SK-N-SH (cell line): ENCODE data around the gene ATG4C. TPM values are rescaled to one million over a fixed set of nuclear protein-coding genes. Genes with fewer than 3 reads are reported as not detected.
A peak's percentile ranks its signal among the peaks of the same experiment; 100 is the strongest.
"Not testable (repeated sequence)": the region's sequence is repeated elsewhere in the genome, so short reads cannot be mapped to it uniquely, and the experiment has no call there.

Experiments used
- CTCF ChIA-PET: fragments of 300-600, 350-600 bp; formaldehyde crosslinking; extraction: SDS; loops from one replicate; lab custom pipeline; 2021; lab: Yijun Ruan, JAX
- POLR2A ChIA-PET: fragments of 350-600 bp; sonication (Branson Sonifier 250); formaldehyde crosslinking; extraction: SDS; loops from one replicate; lab custom pipeline; 2020; ENCODE audit warnings: antibody characterized with exemption, inconsistent platforms; lab: Yijun Ruan, JAX
- DNase-seq: peaks from one replicate; pipeline ENCODE4 v3.0.0; 2012
- H2AFZ ChIP-seq: fragments of 200-600 bp; sonication (generic); 2 replicates; pipeline ENCODE4 v1.8.1; 2016; ENCODE audit warnings: antibody characterized with exemption, mild to moderate bottlenecking, low read depth
- H3F3A ChIP-seq: fragments of 200-600 bp; sonication (generic); replicated peaks from 2 replicates; pipeline ENCODE3; 2016; ENCODE audit warnings: antibody characterized with exemption, mild to moderate bottlenecking; ENCODE audit not compliant: insufficient read depth
- H3K27ac ChIP-seq, 2 experiments: fragments of 200-500 bp in 1 of 2; fragments of 200-600 bp in 1 of 2; sonication (Bioruptor generic) in 1 of 2; sonication (generic), shearing (Covaris generic) in 1 of 2; 2 replicates each; pipeline versions ENCODE4 v1.5.1 to v1.6.1; 2014 to 2016; ENCODE audit warnings: low read depth in 2 of 2, inconsistent platforms in 1 of 2, low read length in 1 of 2, mild to moderate bottlenecking in 1 of 2, mixed read lengths in 1 of 2
- H3K27me3 ChIP-seq: fragments of 200-600 bp; sonication (generic), shearing (Covaris generic); 2 replicates; pipeline ENCODE4 v1.6.1; 2016; ENCODE audit warnings: mixed run types; ENCODE audit not compliant: insufficient read depth
- H3K36me3 ChIP-seq, 2 experiments: fragments of 200-500 bp in 1 of 2; fragments of 200-600 bp in 1 of 2; sonication (Bioruptor generic) in 1 of 2; sonication (generic) in 1 of 2; replicated peaks in 1 of 2; 2 replicates each; pipeline versions ENCODE3 to v1.5.1; 2014 to 2016; ENCODE audit warnings: low read length in 1 of 2, mild to moderate bottlenecking in 1 of 2; ENCODE audit not compliant: insufficient read depth in 2 of 2, control insufficient read depth in 1 of 2
- H3K4me1 ChIP-seq, 2 experiments: fragments of 200-500 bp in 1 of 2; fragments of 200-600 bp in 1 of 2; sonication (Bioruptor generic) in 1 of 2; sonication (generic), shearing (Covaris generic) in 1 of 2; 2 replicates each; pipeline versions ENCODE4 v1.5.1 to v1.6.1; 2014 to 2016; ENCODE audit warnings: low read depth in 1 of 2, low read length in 1 of 2, mixed run types in 1 of 2; ENCODE audit not compliant: insufficient read depth in 2 of 2, control insufficient read depth in 1 of 2
- H3K4me2 ChIP-seq: fragments of 200-600 bp; sonication (generic), shearing (Covaris generic); 2 replicates; pipeline ENCODE4 v1.6.1; 2017; ENCODE audit warnings: mixed run types
- H3K4me3 ChIP-seq, 2 experiments: fragments of 200-500 bp in 1 of 2; fragments of 200-600 bp in 1 of 2; sonication (Bioruptor generic) in 1 of 2; sonication (generic), shearing (Covaris generic) in 1 of 2; 2 replicates each; pipeline versions ENCODE4 v1.5.1 to v1.8.1; 2014 to 2016; ENCODE audit warnings: low read depth in 2 of 2, inconsistent platforms in 1 of 2, low read length in 1 of 2, mild to moderate bottlenecking in 1 of 2, mixed read lengths in 1 of 2, moderate library complexity in 1 of 2
- H3K79me2 ChIP-seq: fragments of 200-600 bp; sonication (generic); 2 replicates; pipeline ENCODE4 v1.8.1; 2017; ENCODE audit warnings: mild to moderate bottlenecking; ENCODE audit not compliant: insufficient read depth
- H3K9ac ChIP-seq: fragments of 200-600 bp; sonication (generic); 2 replicates; pipeline ENCODE4 v1.6.1; 2017; ENCODE audit warnings: mixed run types
- H3K9me2 ChIP-seq: fragments of 200-600 bp; sonication (generic); 2 replicates; pipeline ENCODE4 v1.6.1; 2017; ENCODE audit warnings: mixed run types
- H3K9me3 ChIP-seq: fragments of 200-600 bp; sonication (generic); 2 replicates; pipeline ENCODE4 v1.6.1; 2017; ENCODE audit warnings: mixed run types, mild to moderate bottlenecking, moderate library complexity
- H4K20me1 ChIP-seq: fragments of 200-600 bp; sonication (generic); 2 replicates; pipeline ENCODE4 v1.6.1; 2017; ENCODE audit warnings: mild to moderate bottlenecking, mixed run types; ENCODE audit not compliant: insufficient read depth
- CHD2 ChIP-seq: fragments of 150-350 bp; IDR thresholded peaks from 2 replicates; pipeline ENCODE4 v1.6.1; 2018; ENCODE audit warnings: low read length; ENCODE audit not compliant: partially characterized antibody
- EP300 ChIP-seq, 2 experiments: IDR thresholded peaks; 2 replicates each; pipeline versions ENCODE4 v1.4.0 to v1.6.1; 2012; ENCODE audit warnings: borderline replicate concordance in 1 of 2, low read depth in 1 of 2, low read length in 1 of 2
- FOXM1 ChIP-seq: IDR thresholded peaks from 2 replicates; pipeline ENCODE4 v1.4.0; 2012; ENCODE audit warnings: low read depth, mild to moderate bottlenecking
- GABPA ChIP-seq: IDR thresholded peaks from 2 replicates; pipeline ENCODE4 v1.4.0; 2012; ENCODE audit warnings: low read depth, mild to moderate bottlenecking
- MAX ChIP-seq: IDR thresholded peaks from 2 replicates; pipeline ENCODE4 v1.4.0; 2012; ENCODE audit warnings: low read depth
- MXI1 ChIP-seq: IDR thresholded peaks from 2 replicates; pipeline ENCODE4 v1.6.1; 2012; ENCODE audit warnings: mild to moderate bottlenecking, low read depth, low read length, improper control_type of control experiment
- NFIC ChIP-seq: IDR thresholded peaks from 2 replicates; pipeline ENCODE4 v1.4.0; 2012; ENCODE audit warnings: borderline replicate concordance
- RCOR1 ChIP-seq: fragments of 150-350 bp; IDR thresholded peaks from 2 replicates; pipeline ENCODE4 v1.6.1; 2017; ENCODE audit warnings: antibody characterized with exemption, low read length
- SMC3 ChIP-seq: IDR thresholded peaks from 2 replicates; pipeline ENCODE4 v1.6.1; 2012; ENCODE audit warnings: low read depth, low read length, improper control_type of control experiment
- TEAD4 ChIP-seq: IDR thresholded peaks from 2 replicates; pipeline ENCODE4 v1.4.0; 2012; ENCODE audit warnings: mild to moderate bottlenecking, borderline replicate concordance; ENCODE audit not compliant: insufficient read depth
- WGBS: methylation state at CpG from one replicate; pipeline ENCODE4 v1.1.6; 2017; ENCODE audit warnings: low lambda C conversion rate; 5-methylcytosine and 5-hydroxymethylcytosine counted together
- polyA plus RNA-seq, 3 experiments: library from polyadenylated mRNA; depleted of rRNA; stranded (reverse); fragments of >200 nt; gene quantifications; 2 replicates each; pipeline ENCODE4 v1.2.3, GENCODE V29; 2012

Gene ATG4C
- polyA plus RNA-seq, 1 of the 3 experiments (the other 2 are of a cell fraction): 3.0 TPM

GRCh38 chr1:62781841-62782543 lies 1.9 kb upstream of the ATG4C start:
- Histone ChIP-seq H3K4me1 (no peaks in the 10 kb centered on the region; a peak in 1 of 4 replicates), H3K27me3 (no peaks in the 10 kb centered on the region), H3F3A (peaks cover 3% of the 10 kb centered on the region), H3K9me3 (no peaks in the 10 kb centered on the region), H3K27ac (no peak overlapping the region; a peak in 1 of 4 replicates), H3K9ac (no peak overlapping the region), H4K20me1 (no peaks in the 10 kb centered on the region), H2AFZ (0 out of 2 replicates have a peak overlapping the region, but pooled peaks have one; percentile 26), H3K79me2 (peaks cover 23% of the 10 kb centered on the region), H3K9me2 (no peaks in the 10 kb centered on the region), H3K4me2 (no peak overlapping the region), H3K36me3 (no peaks in the 10 kb centered on the region), H3K4me3 (no peak overlapping the region)
- no peak for DNase-seq
- TF ChIP-seq FOXM1: no peak
- TF ChIP-seq MAX: no peak
- no peak for TF ChIP-seq SMC3
- no peak for TF ChIP-seq GABPA
- POLR2A ChIA-PET: no interaction called here
- CTCF ChIA-PET: interaction anchor here (0.8 kb wide), 1 partner anchor 60 kb away, joined by 3 read pairs; no protein-coding TSS in a partner anchor
- 93% methylated on average over 3 of the region's 3 CpGs for WGBS

DNA sequence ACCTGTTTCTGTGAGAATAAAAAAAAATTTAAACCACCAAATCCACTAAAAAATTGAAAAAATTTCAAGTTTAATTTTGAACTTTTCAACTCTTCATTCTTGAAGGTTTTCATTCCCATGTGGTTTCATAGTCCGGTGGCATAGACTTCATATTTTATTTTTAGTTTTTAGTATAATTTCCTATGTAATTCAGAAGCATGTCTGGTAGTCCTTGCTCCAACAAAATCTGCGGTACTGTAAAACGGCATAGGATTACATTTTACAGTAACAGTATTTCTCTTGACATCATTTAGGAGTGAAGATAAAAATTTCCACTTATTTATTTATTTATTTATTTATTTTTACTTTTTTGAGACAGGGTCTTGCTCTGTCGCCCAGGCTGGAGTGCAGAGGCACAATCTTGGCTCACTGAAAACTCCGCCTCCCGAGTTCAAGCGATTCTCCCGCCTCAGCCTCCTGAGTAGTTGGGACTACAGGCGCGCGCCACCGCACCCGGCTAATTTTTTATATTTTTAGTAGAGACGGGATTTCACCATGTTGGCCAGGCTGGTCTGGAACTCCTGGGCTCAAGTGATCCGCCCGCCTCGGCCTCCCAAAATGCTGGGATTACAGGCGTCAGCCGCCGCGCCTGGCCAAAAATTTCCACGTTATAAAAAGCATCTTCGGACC lies 1.3 kb upstream of the ATG4C start:
- H3K9me2 ChIP-seq, CTCF ChIA-PET, H3F3A ChIP-seq, H4K20me1 ChIP-seq, DNase-seq, H3K27me3 ChIP-seq, POLR2A ChIA-PET, H3K9me3 ChIP-seq, H3K36me3 ChIP-seq, H3K9ac ChIP-seq, H3K27ac ChIP-seq, H3K4me1 ChIP-seq: not testable (repeated sequence)
- Histone ChIP-seq H3K4me3 (peak overlapping the region in 1 of 2 experiments; percentile 76; a peak in 2 of 4 replicates), H3K79me2 (peaks cover 25% of the 10 kb centered on the region), H3K4me2 (peak overlapping the region; percentile 80; the same call in 1 of the 2 replicates), H2AFZ (peak overlapping the region; percentile 99; the same call in 1 of the 2 replicates)
- 92% methylated on average over 23 of the region's 23 CpGs for WGBS

DNA sequence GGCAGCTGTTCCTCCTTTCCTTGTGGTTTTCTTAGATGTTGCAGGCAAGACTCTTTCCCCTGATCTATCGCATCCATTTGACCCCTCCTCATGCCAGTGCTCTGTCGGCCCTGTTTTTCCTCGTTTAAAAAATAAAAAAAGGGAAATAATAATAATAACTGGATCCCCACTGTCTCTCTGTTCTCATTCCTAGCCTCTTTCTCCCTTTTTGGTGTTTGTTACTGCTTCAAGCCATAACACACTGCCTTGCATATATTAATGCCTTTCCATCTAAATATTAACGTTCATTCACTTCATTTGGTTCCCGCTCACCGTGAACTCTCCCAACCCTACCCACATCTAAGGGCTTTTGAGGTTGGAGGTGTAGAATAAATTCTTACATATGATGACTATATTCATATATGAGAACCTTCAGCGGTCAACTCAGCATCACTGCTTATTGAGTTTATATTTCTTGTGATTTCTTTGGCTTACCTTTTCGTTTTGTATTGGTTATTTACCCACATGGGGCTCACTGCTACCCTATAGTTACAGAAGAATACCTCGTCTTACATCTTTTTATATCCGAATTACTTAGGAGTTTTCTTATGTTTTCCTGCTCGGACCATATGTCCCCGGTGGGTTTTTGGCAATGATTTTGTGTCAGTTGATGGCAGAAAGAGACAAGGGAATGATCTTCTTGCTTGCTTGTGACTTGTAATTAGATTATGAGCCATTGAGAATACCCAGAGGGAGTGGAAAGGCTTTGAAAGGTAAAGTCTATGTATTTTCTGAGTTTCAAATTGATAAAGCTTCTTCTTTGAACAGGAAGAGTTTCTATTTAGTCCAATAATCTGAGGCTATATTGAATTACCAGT lies 805 bp downstream of the ATG4C start:
- H3K36me3 ChIP-seq: no peaks in the 10 kb centered on the region
- H3K79me2 ChIP-seq: peaks cover 34% of the 10 kb centered on the region
- H3K4me2 ChIP-seq: peak overlapping the region; percentile 80
- ChIA-PET POLR2A (no interaction called here), CTCF (interaction anchor here (0.7 kb wide), 1 partner anchor 9 kb away, joined by 3 read pairs; no protein-coding TSS in a partner anchor)
- H2AFZ ChIP-seq: peak overlapping the region; percentile 99
- no peaks in the 10 kb centered on the region; a peak in 1 of 4 replicates for H3K4me1 ChIP-seq
- peak overlapping the region; percentile 84 to 96 for H3K27ac ChIP-seq
- H3K27me3 ChIP-seq: no peaks in the 10 kb centered on the region
- peaks cover 3% of the 10 kb centered on the region for H3F3A ChIP-seq
- peak overlapping the region; percentile 81 for H3K9ac ChIP-seq
- peak; percentile 49 for DNase-seq
- H4K20me1 ChIP-seq: no peaks in the 10 kb centered on the region
- TF ChIP-seq EP300 (IDR thresholded peaks at IDR 0.05; ENCODE audit: borderline replicate concordance in 1 of 2, low read depth in 1 of 2, low read length in 1 of 2): no peak
- TF ChIP-seq CHD2: no peak
- TF ChIP-seq TEAD4: no peak
- TF ChIP-seq NFIC: no peak
- TF ChIP-seq RCOR1: no peak
- 0 out of 2 replicates have a peak, but pooled peaks have one; percentile 1 for TF ChIP-seq MXI1
- under 1% methylated on average over 12 of the region's 12 CpGs for WGBS
- H3K9me3 ChIP-seq: no peaks in the 10 kb centered on the region
- no peaks in the 10 kb centered on the region for H3K9me2 ChIP-seq
- H3K4me3 ChIP-seq: peak overlapping the region; percentile 73 to 76
